ENCODE results near the gene GALNT9. TPM values are rescaled to one million over a fixed set of nuclear protein-coding genes. Genes with fewer than 3 reads are reported as not detected.

The GALNT9 gene
- total and polyA plus RNA-seq, 2 experiments from 2014 or later = 3.9 to 4.7 TPM

DNA sequence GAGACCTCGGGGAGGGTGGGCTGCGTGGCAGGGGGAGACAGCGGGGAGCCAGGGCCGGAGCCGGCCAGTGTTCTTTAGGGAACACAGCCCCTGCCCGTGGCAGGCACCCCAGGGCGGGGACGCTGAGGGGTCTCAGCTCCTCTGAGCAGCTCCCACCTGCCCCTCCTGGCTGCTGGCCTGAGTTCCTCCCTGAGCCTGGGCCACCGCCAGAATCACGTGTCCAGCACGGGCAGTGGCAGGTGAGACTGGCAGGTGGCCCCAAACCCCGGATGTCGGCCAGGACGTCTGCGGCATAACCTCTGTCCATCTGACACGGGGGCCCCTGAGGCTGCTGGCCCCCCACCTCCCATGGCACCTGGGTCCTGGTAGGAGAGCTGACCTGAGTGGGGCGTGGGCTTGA is 160.0 kb downstream of the GALNT9 start:
- Histone ChIP-seq H3K27ac (no peak overlapping the region), H2AFZ (no peak overlapping the region), H3K4me1 (ENCODE audit: insufficient read depth) (no peaks in the 10 kb centered on the region), H3K4me2 (no peak overlapping the region), H4K20me1 (ENCODE audit: insufficient read depth, poor library complexity, severe bottlenecking) (no peaks in the 10 kb centered on the region), H3K9me3 (ENCODE audit: low read depth) (no peaks in the 10 kb centered on the region), H3K4me3 (no peak overlapping the region), H3K9me2 (replicated peaks; ENCODE audit: insufficient read depth) (no peaks in the 10 kb centered on the region), H3K27me3 (peaks cover 12% of the 10 kb centered on the region), H3K79me2 (no peaks in the 10 kb centered on the region), H3K36me3 (replicated peaks; ENCODE audit: insufficient read depth, low read depth) (no peaks in the 10 kb centered on the region)
- TF ChIP-seq EZH2 (IDR thresholded peaks at IDR 0.05; ENCODE audit: borderline replicate concordance) (no peak), EZH2phosphoT487 (IDR thresholded peaks at IDR 0.05; ENCODE audit: low read depth, severe bottlenecking, unreplicated experiment) (no peak)
- TF ChIP-seq, protein P1, sequence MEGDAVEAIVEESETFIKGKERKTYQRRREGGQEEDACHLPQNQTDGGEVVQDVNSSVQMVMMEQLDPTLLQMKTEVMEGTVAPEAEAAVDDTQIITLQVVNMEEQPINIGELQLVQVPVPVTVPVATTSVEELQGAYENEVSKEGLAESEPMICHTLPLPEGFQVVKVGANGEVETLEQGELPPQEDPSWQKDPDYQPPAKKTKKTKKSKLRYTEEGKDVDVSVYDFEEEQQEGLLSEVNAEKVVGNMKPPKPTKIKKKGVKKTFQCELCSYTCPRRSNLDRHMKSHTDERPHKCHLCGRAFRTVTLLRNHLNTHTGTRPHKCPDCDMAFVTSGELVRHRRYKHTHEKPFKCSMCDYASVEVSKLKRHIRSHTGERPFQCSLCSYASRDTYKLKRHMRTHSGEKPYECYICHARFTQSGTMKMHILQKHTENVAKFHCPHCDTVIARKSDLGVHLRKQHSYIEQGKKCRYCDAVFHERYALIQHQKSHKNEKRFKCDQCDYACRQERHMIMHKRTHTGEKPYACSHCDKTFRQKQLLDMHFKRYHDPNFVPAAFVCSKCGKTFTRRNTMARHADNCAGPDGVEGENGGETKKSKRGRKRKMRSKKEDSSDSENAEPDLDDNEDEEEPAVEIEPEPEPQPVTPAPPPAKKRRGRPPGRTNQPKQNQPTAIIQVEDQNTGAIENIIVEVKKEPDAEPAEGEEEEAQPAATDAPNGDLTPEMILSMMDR (IDR thresholded peaks at IDR 0.05; ENCODE audit: poor library complexity) = no peak
- DNase-seq (ENCODE audit: low spot score) = no peak
- 92% methylated on average over 14 of the region's 17 CpGs for WGBS (ENCODE audit: low lambda C conversion rate, missing lambda C conversion rate)

DNA sequence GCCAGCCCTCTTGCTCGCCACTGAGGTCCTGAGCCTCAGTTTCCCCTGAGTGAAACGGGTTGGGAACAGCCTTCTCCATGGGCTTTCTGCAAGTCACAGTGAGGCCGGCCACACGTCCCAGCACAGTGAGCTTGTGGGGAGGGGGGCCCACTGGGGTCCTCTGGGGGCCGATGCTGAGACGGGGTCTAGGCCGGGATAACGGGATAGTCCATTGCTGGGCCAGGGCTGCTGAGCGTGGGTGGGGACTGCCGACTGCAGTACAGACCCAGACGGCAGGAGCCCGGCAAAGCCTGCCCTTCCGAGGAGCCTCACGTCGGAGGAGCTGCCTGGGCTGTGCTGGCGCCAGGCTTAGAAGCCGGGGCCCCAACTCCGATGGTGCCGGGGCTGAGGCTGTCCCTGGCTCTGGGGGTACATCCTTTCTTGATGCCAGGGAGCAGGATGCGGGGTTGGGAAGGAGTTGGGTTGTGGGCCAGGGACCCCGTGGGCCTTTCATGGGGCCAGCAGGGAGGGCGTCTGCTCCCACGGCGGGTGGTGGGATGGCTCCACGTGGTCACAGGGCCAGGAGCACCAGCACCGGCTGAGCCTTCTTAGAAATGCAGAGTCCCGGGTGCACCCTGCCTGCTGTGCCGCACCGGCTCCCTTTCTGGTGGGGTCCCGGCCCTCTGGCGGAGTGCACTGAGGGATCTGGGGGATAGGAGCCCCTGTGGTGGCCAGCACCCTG is 160.9 kb downstream of the GALNT9 start:
- H3K27me3 ChIP-seq = peaks cover 12% of the 10 kb centered on the region
- H3K9me3 ChIP-seq (ENCODE audit: low read depth) = no peaks in the 10 kb centered on the region
- no peaks in the 10 kb centered on the region for H3K36me3 ChIP-seq (replicated peaks; ENCODE audit: insufficient read depth, low read depth)
- H3K79me2 ChIP-seq = no peaks in the 10 kb centered on the region
- no peaks in the 10 kb centered on the region for H3K9me2 ChIP-seq (replicated peaks; ENCODE audit: insufficient read depth)
- no peak overlapping the region for H3K4me2 ChIP-seq
- DNase-seq (ENCODE audit: low spot score) = no peak
- no peaks in the 10 kb centered on the region for H4K20me1 ChIP-seq (ENCODE audit: insufficient read depth, poor library complexity, severe bottlenecking)
- no peak overlapping the region for H3K4me3 ChIP-seq
- no peak overlapping the region for H2AFZ ChIP-seq
- TF ChIP-seq EZH2 (IDR thresholded peaks at IDR 0.05; ENCODE audit: borderline replicate concordance) (no peak), EZH2phosphoT487 (IDR thresholded peaks at IDR 0.05; ENCODE audit: low read depth, severe bottlenecking, unreplicated experiment) (no peak)
- TF ChIP-seq, protein P1 (IDR thresholded peaks at IDR 0.05; ENCODE audit: poor library complexity) = no peak
- H3K4me1 ChIP-seq (ENCODE audit: insufficient read depth) = no peaks in the 10 kb centered on the region
- WGBS (ENCODE audit: low lambda C conversion rate, missing lambda C conversion rate) = 89% methylated on average over 31 of the region's 31 CpGs
- H3K27ac ChIP-seq = no peak overlapping the region

DNA sequence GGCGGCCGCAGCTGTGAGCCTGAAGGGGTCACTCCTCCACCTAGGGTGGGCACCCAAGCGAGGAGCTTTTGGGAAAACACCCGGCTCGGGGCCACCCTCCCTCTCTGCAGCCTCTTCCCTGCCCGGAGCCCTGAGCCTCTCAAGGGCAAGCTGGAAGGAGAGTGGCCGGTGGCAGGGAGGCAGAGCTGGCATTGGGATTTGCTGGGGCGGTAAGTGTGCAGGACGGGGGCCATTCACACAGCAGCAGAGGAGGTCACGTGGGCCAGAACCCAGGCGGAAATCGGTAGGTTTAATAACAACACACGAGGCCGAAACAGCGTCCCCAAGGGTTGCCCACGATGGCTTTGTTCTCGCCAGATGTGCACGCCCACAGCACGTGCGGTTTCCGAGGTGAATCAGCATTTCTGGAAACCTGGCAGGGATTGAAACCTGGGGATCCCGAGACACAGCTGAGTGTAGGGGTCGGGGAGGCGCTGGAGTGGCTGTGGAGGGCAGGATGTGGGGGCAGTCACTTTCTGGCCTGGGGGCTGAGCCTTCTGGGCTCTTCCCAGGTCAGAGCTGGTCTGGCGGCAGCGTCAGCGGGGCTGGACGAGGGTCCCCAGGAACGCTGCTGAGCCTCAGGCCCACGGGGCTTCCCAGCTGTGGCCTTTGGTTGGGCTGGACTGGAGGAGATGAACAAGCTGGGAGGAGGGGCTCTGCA is 161.6 kb downstream of the GALNT9 start:
- no peak overlapping the region for H3K27ac ChIP-seq
- H3K9me3 ChIP-seq (ENCODE audit: low read depth) = no peaks in the 10 kb centered on the region
- no peak overlapping the region for H3K4me3 ChIP-seq
- no peaks in the 10 kb centered on the region for H3K36me3 ChIP-seq (replicated peaks; ENCODE audit: insufficient read depth, low read depth)
- no peak overlapping the region for H2AFZ ChIP-seq
- no peaks in the 10 kb centered on the region for H4K20me1 ChIP-seq (ENCODE audit: insufficient read depth, poor library complexity, severe bottlenecking)
- WGBS (ENCODE audit: low lambda C conversion rate, missing lambda C conversion rate) = 83% methylated on average over 30 of the region's 30 CpGs
- peaks cover 17% of the 10 kb centered on the region for H3K27me3 ChIP-seq
- TF ChIP-seq EZH2 (IDR thresholded peaks at IDR 0.05; ENCODE audit: borderline replicate concordance) (no peak), EZH2phosphoT487 (IDR thresholded peaks at IDR 0.05; ENCODE audit: low read depth, severe bottlenecking, unreplicated experiment) (no peak)
- TF ChIP-seq, protein P1 (IDR thresholded peaks at IDR 0.05; ENCODE audit: poor library complexity) = no peak
- H3K9me2 ChIP-seq (replicated peaks; ENCODE audit: insufficient read depth) = no peaks in the 10 kb centered on the region
- no peaks in the 10 kb centered on the region for H3K79me2 ChIP-seq
- no peak for DNase-seq (ENCODE audit: low spot score)
- H3K4me2 ChIP-seq = no peak overlapping the region
- no peaks in the 10 kb centered on the region for H3K4me1 ChIP-seq (ENCODE audit: insufficient read depth)

All from hepatocyte (in vitro differentiated cells).